COLO829 (cell line): ENCODE results near the gene TRABD2A.

Source experiments
- DNase-seq: peaks from one replicate; pipeline ENCODE4 v3.0.0; 2012; ENCODE audit warnings: low spot score

The TRABD2A gene

DNA sequence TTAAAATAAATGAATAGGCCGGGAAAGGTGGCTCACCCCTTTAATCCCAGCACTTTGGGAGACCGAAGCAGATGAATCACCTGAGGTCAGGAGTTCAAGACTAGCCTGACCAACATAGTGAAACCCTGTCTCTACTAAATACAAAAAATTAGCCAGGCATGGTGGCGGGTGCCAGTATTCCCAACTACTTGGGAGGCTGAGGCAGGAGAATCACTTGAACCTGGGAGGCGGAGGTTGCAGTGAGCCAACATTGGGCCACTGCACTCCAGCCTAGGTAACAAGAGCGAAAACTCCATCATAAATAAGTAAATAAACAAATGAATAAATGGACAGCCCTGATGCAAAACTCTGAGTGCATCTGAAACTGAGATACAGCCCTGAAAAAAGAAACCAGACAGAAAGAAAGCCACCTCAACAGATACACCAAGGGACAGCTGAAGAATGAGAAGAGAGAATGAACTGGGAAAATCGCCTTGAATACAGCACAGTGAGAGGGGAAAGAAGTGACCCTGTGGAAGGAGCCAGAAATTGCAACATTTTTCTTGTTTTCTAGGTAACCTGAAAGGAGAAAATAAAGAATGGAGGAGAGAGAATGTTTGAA is 64.4 kb downstream of the TRABD2A start:
- DNase-seq = no peak

DNA sequence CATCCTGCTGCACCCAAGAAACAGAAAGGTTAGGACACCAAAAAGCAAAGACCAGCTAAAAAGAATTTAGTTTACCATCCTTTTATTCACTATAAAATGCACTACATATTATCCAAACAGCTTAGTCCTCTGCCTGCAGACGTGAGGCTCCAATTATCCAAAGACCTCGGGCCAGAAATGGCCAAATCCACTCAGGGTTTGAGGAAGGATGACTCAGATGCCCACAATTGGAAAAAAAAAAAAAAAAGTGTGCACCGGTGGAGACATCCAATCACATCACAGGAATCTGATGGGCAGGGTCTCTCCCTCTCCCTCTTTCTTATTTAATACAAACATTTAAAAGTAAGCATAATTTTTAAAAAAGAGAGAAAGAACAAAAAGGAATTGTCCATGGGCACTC is 65.7 kb downstream of the TRABD2A start:
- no peak for DNase-seq

DNA sequence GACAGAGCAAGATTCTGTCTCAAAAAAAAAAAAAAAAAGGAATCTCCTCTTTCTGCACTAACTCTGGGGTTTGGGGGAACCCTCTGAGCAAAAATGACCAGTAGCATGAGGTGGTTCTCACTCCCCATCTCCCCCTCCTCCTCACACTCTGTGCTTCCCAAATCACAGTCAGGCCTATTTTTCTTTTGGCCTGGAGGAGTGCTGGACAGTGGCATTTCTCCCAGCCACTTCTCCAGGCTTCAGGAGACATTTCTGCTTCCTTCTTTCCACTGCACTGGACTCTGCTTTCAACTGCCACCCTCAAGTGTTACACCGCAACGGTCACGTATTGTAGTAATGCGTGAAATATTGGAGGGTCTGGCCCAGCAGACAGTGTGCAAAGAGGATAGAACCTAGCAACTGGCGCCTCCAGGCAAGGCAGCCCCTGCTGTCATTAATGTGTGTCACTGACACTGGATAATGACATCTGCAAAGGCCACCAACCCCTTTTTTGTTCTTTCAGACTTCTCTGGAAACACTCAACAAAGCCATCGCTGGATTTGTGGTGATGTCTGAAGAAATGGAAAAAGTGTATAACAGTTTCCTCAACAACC is 68.9 kb downstream of the TRABD2A start:
- no peak for DNase-seq

DNA sequence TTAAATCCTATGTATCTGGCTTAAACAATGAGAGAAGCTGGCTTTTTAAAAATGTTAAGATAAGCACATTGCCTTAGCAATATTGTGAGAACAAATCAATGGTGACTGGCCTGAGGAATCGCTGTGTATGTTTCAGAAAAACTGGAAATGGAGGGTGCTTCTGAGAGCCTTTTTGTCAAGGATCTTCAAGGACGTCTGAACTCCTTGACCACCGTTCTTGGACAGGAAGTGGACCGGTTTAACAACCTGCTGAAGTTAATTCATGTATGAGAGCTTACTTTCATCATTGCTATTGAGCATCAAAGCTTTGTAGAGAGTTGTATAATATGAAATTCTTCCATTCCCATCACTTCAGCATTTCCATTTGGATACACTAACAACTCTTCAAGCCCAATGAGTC is 72.6 kb downstream of the TRABD2A start:
- no peak for DNase-seq

DNA sequence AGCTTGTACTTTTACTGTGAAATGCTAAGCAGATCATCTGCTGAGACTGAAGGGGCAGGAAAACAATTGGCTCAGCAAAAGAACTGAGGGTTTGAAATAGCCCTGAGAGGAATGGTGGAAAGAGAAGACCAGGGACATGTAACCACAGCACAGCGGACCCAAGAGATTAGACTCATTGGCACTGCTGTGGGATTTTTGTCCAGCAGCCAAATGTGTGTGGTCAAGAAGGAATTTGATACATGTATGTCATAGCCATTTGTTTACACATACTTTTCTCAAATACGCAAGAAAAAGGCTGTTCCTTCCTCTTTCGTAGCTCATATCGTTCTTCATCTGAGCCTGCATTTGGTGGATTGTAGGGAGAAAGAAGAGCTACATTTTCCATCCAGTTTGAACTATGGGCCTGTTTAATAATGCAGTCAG is 73.8 kb downstream of the TRABD2A start:
- DNase-seq = peak; percentile 43

DNA sequence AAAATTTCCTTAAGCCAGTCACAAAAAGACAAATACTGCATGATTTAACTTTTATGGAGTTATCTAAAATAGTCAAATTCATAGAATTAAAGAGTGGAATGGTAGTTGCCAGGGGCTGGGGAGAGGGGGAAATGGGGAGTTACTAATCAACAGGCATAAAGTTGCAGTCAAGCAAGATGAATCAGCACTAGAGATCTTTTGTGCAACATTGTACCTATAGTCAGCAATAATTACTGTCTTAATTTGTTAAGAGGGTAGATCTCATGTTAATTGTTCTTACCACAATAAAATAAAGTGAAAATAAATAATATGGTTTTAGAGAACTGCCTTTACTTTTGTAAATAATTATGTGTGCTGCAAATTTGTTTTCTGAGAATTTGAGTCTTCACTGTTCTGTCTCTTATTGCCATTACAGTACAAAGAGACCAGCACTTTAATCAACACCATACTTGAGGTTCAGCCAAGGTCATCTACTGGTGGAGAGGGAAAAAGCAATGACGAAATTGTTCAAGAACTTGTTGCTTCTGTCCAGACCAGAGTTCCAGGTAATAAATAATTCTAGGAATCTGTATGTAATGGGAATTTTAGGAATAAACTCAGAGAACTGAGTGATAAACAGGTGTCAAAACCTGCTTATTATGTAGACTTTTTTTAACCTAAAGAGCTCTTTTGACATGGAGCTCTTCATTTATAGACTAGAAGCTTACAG is 75.5 kb downstream of the TRABD2A start:
- no peak for DNase-seq

DNA sequence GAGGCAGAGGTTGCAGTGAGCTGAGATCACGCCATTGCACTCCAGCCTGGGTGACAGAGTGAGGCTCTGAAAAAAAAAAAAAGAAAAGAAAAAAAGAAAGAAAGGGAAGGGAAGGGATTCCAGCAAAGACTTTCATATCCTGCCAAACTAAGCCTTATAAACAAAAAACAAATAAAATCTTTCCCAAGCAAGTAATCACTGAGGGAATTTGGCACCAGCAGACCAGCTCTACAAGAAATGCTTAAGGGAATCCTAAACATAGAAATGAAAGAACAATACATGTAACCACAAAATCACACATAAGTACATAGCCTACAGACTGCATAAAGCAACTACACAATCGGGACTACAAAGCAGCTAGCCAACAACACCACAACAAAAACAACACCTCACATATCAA is 79.1 kb downstream of the TRABD2A start:
- no peak for DNase-seq

DNA sequence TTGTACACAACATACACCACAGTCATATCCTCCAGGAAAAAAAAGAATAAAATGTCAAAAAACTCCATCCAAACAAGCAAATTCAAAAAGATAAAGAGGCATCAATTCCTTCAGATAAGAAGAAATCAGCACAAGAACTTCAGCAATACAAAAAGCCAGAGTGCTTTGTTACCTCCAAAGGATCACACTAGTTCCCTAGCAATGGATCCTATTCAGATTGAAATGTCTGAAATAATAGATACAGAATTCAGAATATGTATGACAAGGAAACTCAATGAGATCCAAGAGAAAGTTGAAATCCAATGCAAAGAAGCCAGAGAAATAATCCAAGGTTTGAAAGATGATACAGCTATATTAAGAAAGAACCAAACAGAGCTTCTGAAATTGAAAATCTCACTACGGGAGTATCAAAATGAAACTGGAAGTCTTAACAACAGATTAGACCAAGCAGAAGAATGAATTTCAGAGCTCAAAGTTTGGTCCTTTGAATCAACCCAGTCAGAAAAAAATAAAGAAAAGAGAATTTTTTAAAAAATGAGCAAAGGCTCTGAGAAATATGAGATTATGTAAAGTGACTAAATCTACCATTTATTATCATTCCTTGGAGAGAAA is 80.6 kb downstream of the TRABD2A start:
- DNase-seq = no peak

DNA sequence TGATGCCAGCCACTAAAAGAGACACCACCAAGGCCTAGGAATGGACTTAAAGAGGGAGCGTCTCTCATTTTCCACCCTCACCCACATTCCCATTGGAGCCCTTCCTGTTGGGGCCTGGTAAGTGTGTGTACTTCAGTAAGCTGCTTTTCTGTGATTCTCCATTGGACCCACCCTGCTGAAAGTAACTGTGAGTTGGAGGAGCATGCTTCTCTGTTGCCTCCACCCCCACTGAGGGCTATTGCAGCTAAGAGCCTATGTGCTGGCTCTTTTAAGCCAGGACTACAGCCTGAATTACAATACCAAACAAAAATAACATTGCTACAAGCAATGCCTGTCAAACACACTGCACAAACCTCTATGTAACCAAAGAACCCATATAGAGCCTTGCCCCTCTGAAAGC is 81.1 kb downstream of the TRABD2A start:
- DNase-seq = no peak

DNA sequence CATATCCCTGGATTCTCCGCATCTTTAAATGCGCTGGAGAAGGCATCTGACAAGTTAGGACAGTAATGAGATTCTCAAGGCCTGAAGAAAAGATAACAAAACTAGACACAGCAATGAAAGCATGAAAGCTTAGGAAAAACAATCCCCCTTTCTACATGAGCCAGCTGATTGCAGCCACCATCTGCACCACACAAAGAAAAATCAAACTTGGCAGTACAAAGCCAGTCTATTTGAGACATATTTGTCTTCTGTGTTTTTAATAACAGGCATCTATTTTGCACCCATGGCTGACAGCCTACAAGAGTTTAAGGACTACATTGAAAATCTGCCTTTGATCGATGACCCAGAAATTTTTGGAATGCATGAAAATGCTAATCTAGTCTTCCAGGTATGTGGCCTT is 83.6 kb downstream of the TRABD2A start:
- no peak for DNase-seq

DNA sequence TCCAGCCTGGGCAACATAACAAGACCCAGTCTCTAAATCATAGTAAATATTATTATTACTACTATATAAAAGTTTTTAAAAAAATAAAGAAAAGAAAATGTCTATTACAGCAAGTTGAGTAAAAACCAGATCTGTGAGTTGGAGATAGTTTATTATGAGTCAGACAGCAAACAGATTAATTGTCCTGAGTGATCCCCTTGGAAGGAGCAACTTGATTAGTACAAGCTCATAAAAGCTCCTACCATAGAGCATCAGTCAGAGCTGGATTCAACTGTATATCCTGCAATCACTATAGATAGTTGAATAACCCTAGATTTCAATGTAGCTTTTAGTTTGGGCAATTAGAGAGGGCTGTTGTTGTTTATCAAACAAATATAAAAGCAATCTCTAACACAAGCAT is 84.1 kb downstream of the TRABD2A start:
- DNase-seq = no peak

DNA sequence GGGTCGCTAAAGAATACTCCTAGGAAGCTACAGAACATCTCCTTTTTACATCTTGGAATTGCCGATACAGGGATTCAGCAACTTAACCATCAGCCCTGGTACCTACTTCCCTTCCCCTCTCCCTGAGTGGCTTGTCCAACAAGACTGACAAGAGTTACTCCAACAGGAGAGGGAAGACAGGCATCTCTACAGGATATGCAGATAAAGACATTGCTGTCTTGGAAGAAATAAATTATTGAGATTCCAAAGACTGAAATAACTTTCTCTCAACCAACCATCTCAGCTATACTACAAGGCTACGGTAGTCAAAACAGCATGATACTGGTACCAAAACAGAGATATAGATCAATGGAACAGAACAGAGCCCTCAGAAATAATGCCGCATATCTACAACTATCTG is 87.2 kb downstream of the TRABD2A start:
- no peak for DNase-seq

DNA sequence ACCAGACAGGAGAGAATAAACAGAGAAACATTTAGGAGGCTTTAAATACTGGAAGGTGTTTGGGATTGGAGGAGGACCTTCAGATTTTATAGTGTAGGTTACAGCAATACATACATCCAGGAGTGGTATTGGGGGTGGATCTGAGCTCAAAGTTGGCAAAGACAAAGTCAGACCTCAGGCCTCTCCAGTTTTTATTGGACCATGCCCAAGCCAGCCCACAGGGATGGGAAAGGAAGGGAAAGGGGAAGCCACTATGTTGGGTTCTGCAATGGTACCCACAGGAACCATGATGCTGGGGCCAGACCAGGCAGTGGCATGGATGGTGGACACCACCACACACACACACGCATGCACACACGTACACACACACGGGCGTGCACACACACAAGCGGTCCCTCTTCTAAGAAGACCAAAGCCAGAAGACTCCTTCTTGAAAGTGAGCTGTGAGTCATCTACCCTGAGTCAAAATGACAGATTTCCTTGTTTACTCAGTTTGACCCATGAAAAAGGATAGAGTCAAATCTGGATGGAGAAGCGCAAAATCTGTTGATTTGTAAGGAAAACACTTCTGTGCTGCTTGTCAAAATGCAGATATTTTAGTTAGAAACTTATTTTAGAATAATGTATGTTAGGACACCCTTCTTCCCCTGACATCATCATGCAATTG is 87.9 kb downstream of the TRABD2A start:
- no peak for DNase-seq

DNA sequence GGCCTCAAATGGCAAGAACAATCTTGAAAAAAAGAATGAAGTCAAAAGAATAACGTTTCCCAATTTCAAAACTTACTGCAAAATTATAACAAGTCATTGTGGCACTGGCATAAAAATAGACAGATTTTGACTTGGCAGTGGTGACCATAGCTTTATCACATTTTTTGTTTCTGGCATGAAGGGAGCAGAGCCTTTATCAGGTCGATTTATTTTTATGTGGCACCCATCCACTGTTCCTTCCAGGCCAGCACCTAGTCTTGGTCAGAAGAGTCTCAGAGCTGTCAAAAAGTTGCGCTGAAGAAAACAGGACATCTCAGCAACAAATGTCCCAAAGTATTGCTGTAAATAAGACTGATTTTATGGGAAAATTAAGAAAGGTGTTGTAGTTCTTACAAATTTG is 92.4 kb downstream of the TRABD2A start:
- no peak for DNase-seq

DNA sequence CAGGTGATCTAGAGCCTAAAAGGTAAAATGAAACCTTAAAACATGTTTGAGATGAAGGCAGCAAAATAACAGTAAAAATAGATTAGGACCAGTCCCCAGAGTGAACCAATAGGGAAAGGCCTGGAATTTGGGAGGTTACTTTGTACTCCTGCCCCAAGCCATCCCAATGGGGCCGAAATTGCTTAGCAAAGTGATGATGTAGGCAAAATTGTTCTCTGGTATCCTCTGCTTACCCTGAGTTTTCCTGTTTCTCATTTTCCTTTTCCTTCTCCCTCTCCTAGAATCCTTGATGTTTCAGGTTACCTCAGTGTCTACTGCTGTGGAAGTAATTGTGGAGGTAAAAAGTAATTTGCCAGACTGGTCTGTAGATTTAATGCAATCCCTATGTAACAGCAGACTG is 92.9 kb downstream of the TRABD2A start:
- DNase-seq = no peak

DNA sequence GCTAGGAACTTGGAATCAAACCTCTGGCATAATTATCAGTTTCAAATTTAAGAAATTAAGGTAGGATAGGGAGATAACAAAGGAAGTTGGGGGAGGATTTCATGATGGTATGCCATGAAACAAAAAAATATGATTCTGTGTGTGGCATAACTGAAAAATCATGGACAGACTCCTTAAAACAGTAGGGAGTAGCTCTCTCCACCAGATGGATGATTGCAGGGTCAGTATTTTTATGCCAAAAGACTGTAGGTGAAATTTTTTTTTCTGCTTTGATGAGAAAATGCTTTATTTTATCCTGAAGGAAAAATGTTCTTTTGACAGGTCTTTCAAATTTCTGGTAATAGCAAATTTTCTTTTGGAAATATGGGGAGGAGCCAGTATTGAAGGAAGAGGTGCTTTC is 94.3 kb downstream of the TRABD2A start:
- no peak for DNase-seq

DNA sequence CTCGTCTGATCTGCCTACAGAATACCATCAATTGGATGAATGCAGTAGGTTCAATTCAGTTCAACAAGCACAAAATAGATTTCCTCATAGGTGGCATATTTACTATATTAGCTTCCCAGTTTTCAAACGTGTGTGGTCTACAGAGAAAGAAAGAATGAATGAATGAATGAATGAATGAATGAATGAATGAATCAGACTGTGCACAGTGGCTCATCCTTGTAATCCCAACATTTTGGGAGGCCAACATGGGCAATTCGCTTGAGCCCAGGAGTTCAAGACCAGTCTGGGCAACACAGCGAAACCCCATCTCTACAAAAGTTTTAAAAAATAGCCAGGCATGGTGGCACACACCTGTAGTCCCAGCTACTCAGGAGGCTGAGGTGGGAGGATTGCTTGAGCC is 94.9 kb downstream of the TRABD2A start:
- no peak for DNase-seq

DNA sequence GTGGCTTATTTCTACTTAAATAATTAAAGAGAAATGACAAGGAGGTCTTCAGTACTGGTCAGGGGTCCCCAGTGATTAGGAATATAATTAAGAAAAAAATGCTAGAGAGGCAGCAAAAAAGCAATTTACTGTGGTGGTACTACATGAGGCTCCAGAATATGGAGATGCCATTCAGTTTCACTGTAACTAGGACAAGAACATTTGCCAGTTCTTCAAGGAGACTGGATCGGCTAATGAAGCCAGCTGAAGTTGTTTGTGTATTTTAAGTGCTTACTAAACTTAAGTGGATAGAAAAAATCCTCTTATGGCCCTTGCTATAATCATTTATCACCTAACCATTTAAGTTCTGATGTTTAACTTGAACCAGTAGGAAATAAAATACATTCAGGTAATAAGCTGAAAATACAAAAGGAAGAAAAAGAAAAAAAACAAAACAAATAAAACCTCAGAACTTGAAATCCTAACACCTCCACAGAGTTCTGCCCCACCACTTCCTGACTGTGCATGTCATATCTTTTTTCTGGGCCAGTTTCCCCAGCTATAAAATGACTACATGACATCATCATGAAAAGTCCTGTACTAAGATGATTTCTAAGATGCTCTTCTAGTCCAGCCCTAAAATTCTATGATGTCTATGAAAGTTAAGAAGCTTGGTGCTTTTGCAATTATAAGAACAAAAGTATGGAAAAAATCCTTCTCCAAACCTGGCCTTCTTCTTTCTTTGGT is 98.0 kb downstream of the TRABD2A start:
- DNase-seq = no peak

DNA sequence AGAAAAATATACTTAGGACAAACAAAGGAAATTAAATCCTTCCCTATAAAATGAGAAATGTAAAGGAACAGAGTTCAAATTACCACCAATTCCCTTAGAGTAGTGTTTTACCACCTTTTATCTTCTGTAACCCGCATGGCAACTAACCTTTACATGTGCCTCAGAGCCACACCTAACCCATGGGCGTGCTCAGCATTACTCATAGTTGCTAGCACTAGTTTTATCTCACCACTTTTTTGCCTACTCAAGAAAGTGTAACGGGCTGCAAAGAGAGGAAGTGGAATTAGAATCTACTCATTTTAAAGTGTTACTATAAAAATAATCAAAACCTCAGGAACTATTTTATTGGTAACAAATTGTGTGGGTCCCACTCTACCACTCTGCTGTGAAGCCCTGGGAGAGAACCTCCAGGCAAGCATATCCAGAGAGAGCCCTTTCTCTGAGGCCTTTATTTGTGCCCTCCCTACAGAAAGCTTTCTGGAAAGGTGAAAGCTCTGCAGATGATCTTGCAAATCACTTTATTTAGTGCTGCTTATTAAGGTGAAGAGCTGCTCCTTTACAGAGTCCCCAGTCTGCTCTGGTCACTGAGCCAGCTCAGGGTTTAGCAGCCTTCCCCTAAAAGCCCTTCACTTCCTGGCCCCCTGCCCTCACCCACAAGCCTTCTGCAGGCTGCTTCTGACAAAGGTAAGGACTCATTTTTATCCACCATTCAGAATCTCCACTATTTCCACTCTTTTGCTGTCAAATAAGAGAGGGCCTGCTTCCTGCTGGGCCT is 98.8 kb downstream of the TRABD2A start:
- no peak for DNase-seq

DNA sequence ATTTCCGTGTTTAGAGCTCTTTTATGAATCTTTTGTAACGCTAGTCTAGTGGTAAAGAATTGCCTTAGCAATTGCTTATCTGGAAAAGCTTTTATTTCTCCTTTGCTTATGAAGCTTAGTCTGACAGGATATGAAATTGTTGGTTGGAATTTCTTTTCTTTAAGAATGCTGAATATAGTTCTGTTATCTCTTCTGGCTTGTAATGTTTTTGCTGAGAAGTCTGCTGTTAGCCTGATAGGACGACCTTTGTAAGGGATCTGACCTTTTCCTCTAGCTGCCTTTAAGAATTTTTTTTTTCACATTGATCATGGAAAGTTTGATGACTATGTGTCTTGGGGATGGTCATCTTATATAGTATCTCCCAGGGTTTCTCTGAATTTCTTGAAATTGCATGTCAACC is 101.1 kb downstream of the TRABD2A start:
- DNase-seq = no peak
